Uterus (tissue), 2 donors: ENCODE measurements around the gene ST8SIA4.

Experiments used
- CTCF ChIP-seq, 4 experiments: fragments of 200-600 bp in 2 of 4; fragments of 450-650 bp in 2 of 4; sonication (generic) in 2 of 4; IDR thresholded peaks; one replicate each; pipeline ENCODE4 v1.5.1; 2016 to 2019; ENCODE audit warnings: antibody characterized with exemption in 4 of 4, mild to moderate bottlenecking in 2 of 4, moderate library complexity in 1 of 4
- POLR2A ChIP-seq, 2 donors: fragments of 450-650 bp; IDR thresholded peaks; one replicate each; pipeline ENCODE4 v1.6.1; 2016; ENCODE audit warnings: antibody characterized with exemption in 2 of 2, mild to moderate bottlenecking in 1 of 2, moderate library complexity in 1 of 2

- TF ChIP-seq CTCF (IDR thresholded peaks at IDR 0.05) (no peak), POLR2A (IDR thresholded peaks at IDR 0.05) (no peak)
Measured at GRCh38 chr5:100855295-100855694, 47.8 kb downstream of the ST8SIA4 start.
